Nephron progenitor cell (in vitro differentiated cells): ENCODE results near the gene PPL.

ENCODE experiments used
- DNase-seq: peaks from one replicate; pipeline ENCODE4 v3.0.0; 2021
- H3K27ac Mint-ChIP-seq: 2 replicates; pipeline ENCODE4 v1.8.0; 2021; ENCODE audit warnings: mild to moderate bottlenecking, moderate library complexity, mixed read lengths
- H3K27me3 Mint-ChIP-seq: 2 replicates; pipeline ENCODE4 v1.8.0; 2021; ENCODE audit warnings: mild to moderate bottlenecking, low read depth, mixed read lengths; ENCODE audit not compliant: poor library complexity
- H3K36me3 Mint-ChIP-seq: 2 replicates; pipeline ENCODE4 v1.8.0; 2021; ENCODE audit warnings: low read depth, mixed read lengths
- H3K4me1 Mint-ChIP-seq: 2 replicates; pipeline ENCODE4 v1.8.0; 2021; ENCODE audit warnings: mixed read lengths
- H3K4me3 Mint-ChIP-seq: 2 replicates; pipeline ENCODE4 v1.8.0; 2021; ENCODE audit warnings: mild to moderate bottlenecking, moderate library complexity, mixed read lengths
- H3K9me3 Mint-ChIP-seq: 2 replicates; pipeline ENCODE4 v1.8.0; 2021; ENCODE audit warnings: mild to moderate bottlenecking, moderate library complexity, mixed read lengths
- TF ChIP-seq, protein P1 (sequence below): fragments of 200-600 bp; sonication (generic); IDR thresholded peaks from 2 replicates; pipeline ENCODE4 v1.5.0; 2021; ENCODE audit warnings: antibody characterized with exemption

Gene PPL

DNA sequence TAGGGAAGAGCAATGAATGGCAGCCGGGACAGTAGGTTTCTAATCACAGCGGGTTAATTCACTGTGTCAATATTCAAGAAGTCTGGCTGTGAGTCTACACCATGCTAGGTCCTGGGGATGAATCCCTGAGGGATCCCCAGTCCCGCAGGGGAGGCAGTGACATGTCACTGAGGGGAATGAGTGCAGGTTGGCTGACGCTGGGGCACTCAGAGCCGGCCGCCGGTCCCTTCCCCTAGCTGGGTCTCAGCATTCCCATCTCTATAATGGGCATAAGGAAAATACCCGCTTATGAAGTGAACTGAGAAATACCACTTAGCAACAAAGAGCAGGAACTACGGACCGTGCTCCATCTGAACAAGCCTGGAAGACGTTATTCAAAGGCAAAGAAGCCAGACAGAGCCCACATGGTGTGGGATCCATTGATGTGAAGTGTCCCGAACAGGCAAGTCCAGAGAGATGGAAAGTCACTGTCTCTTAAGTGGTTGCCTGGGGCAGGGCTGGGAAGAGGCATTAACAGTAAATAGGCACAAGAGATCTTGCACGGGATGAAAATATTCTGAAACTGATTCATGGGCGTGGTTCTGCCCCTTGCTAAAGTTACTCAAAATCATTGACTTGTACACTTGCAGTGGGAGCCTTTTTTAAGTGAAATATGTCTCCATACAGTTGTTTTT lies 31.9 kb downstream of the PPL start:
- no peaks in the 10 kb centered on the region for H3K36me3 Mint-ChIP-seq
- H3K27me3 Mint-ChIP-seq = peaks cover 15% of the 10 kb centered on the region
- DNase-seq = no peak
- no peak overlapping the region for H3K27ac Mint-ChIP-seq
- no peaks in the 10 kb centered on the region for H3K4me1 Mint-ChIP-seq
- H3K9me3 Mint-ChIP-seq = no peaks in the 10 kb centered on the region
- no peak overlapping the region for H3K4me3 Mint-ChIP-seq
- TF ChIP-seq, protein P1, sequence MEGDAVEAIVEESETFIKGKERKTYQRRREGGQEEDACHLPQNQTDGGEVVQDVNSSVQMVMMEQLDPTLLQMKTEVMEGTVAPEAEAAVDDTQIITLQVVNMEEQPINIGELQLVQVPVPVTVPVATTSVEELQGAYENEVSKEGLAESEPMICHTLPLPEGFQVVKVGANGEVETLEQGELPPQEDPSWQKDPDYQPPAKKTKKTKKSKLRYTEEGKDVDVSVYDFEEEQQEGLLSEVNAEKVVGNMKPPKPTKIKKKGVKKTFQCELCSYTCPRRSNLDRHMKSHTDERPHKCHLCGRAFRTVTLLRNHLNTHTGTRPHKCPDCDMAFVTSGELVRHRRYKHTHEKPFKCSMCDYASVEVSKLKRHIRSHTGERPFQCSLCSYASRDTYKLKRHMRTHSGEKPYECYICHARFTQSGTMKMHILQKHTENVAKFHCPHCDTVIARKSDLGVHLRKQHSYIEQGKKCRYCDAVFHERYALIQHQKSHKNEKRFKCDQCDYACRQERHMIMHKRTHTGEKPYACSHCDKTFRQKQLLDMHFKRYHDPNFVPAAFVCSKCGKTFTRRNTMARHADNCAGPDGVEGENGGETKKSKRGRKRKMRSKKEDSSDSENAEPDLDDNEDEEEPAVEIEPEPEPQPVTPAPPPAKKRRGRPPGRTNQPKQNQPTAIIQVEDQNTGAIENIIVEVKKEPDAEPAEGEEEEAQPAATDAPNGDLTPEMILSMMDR = no peak

DNA sequence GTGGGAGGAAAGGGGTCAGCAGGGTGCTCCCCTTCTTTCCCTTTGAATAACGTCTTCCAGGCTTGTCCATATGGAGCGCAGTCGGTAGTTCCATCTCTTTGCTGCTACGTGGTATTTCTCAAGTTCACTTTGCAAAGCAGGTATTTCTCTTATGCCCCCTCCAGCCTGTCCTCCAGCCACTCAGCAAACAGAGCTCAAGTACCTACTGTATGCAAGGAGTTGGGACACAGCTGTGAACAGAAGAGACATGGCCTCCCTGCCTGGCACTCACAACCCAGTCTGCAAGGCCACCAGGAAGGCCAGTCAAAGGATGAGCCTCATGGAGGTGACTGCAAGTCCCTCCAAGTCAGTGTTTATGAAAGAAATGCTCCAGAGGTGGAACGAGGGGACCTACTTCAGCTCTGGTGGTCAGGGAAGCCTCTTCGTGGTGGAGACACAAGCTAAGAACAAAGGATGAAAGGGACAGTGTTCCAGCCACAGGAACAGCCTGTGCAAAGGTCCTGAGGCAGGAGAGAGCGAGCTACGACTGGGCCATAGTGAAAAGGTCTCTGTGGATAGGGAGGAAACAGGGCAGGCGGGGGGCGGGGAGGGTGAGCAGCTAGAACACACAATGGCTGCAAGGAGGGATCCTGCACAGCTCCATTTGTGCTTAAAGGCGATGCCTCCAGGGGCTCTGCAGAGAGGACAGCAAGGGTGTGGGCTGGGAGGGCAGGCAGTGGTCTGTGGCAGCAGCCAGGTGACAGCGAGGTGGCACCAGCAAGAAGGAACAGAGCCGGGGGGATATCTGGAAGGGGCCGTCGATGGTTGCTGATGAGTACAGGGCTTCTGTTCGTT lies 32.6 kb downstream of the PPL start:
- no peak for DNase-seq
- H3K4me1 Mint-ChIP-seq = no peaks in the 10 kb centered on the region
- H3K27me3 Mint-ChIP-seq = peaks cover 15% of the 10 kb centered on the region
- H3K36me3 Mint-ChIP-seq = no peaks in the 10 kb centered on the region
- H3K4me3 Mint-ChIP-seq = no peak overlapping the region
- no peaks in the 10 kb centered on the region for H3K9me3 Mint-ChIP-seq
- no peak overlapping the region for H3K27ac Mint-ChIP-seq
- TF ChIP-seq, protein P1 = no peak

DNA sequence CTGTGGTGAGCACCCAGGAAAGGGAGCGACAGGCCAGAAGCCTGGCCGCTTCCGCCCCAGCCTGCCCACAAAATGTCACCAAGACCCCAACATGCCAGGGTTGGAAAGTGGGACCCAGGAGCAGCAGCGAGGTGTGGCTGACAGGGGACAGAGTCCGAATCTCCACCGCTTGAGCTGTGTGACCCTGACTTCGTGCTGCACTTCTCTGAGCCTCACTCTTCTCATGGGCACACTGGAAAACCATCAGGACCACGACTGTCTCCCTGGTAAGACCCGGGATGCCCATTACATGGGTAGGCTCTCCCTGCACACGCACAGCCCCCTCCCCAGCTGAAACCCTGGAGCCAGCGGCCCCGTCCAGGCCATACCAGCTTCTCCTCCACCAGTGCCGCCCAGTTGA lies 34.9 kb downstream of the PPL start:
- TF ChIP-seq, protein P1 = no peak
- H3K27me3 Mint-ChIP-seq = peaks cover 12% of the 10 kb centered on the region
- H3K27ac Mint-ChIP-seq = no peak overlapping the region
- H3K4me3 Mint-ChIP-seq = no peak overlapping the region
- H3K36me3 Mint-ChIP-seq = peaks cover 6% of the 10 kb centered on the region
- H3K9me3 Mint-ChIP-seq = peaks cover 4% of the 10 kb centered on the region
- no peaks in the 10 kb centered on the region for H3K4me1 Mint-ChIP-seq
- no peak for DNase-seq

DNA sequence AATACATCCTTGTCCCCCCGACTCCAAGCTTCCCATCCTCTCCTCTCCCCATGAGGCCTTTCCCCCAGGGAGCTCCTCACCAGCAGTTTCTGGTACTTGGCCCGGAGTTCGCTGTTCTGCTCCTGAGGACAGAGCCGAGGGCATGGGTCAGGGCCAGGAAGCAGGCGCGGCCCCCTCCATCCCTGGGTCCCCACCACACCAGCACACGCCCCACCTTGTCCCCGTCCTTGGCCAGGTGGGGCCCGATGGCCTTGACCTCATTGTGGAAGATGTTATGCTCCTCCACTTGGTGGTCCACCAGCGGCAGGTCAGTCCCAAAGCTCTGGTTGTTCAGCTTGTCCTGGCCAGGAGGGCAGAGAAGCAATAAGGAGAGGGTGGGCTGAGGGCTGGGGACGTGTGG lies 36.2 kb downstream of the PPL start:
- H3K36me3 Mint-ChIP-seq = peaks cover 6% of the 10 kb centered on the region
- no peaks in the 10 kb centered on the region for H3K4me1 Mint-ChIP-seq
- H3K27ac Mint-ChIP-seq = no peak overlapping the region
- no peak for DNase-seq
- no peak overlapping the region for H3K4me3 Mint-ChIP-seq
- H3K9me3 Mint-ChIP-seq = peaks cover 4% of the 10 kb centered on the region
- TF ChIP-seq, protein P1 = no peak
- H3K27me3 Mint-ChIP-seq = peaks cover 12% of the 10 kb centered on the region

DNA sequence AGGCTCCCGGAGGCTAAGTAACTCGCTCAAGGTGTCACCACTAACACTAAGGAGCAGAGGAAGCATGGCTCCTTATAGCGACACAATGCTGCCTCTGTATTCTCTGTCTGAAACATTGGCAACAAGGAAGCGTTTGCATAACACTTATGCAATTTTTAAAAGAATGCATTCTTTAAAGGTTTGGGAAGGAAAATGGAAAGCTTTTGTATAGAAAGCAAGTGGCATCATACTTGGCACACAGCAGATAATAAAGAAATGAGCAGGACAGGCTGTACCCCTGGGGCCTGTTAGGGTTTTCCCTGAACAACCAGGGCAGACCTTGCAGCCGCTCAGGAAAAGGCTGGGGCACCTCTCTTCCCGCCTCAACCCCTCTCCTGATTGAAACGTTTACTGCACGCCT lies 36.9 kb downstream of the PPL start:
- Mint-ChIP-seq H3K9me3 (peaks cover 4% of the 10 kb centered on the region), H3K36me3 (peaks cover 6% of the 10 kb centered on the region), H3K27me3 (peaks cover 8% of the 10 kb centered on the region), H3K27ac (no peak overlapping the region), H3K4me3 (no peak overlapping the region), H3K4me1 (no peaks in the 10 kb centered on the region)
- TF ChIP-seq, protein P1 = no peak
- DNase-seq = no peak

DNA sequence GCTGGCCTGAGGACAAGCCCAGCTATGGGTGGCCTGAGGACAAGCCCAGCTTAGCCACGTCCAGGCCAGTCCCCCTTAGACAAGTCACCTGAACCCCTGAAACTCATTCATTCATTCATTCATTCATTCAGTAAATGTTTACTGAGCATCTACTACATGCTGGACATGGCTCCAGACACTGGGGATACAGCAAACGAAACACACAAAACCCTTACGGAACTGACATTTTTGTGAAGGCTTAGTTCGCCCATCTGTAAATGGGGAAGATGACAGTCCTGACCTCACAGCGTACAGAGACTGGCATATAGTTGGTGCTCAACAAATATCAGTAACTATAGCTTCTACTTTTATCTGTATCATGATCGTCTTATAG lies 37.5 kb downstream of the PPL start:
- TF ChIP-seq, protein P1 = no peak
- no peak for DNase-seq
- Mint-ChIP-seq H3K27me3 (peaks cover 8% of the 10 kb centered on the region), H3K4me1 (no peaks in the 10 kb centered on the region), H3K27ac (no peak overlapping the region), H3K36me3 (peaks cover 6% of the 10 kb centered on the region), H3K4me3 (no peak overlapping the region), H3K9me3 (peaks cover 4% of the 10 kb centered on the region)
